ENCODE measurements around the gene MAML3.

The MAML3 gene

DNA sequence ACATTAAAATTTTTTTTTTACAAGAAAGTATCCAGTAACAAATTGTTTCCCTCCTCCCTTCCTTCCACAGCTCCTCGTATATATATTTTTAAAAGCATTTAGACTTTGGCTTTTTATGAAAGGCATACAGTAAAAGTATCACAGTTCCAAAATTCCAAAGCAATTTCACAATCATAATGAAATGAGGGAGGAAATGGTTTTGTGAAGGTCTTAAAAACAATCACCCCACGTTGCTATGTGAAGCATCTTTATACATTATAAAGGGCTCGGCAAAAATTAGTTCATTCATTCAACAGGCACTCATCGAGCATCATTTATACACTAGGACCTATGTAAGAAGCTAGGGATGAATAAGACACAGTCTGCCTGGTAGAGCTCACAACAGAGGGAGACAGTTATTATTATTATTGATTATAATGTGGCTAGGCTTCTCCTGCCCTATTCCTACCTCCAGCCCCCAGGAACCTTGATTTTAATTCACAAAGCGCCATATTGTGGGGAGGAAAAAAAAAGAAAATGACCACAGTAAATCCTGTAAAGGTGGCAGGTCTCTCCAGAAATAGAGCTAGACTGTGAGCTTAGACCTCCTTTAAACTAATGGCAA, 239.9 kb downstream of the MAML3 start:
- Histone ChIP-seq H3K9me3 (no peaks in the 10 kb centered on the region), H3K36me3 (no peaks in the 10 kb centered on the region), H3K4me1 (ENCODE audit: control insufficient read depth in 1 of 2, insufficient read depth in 1 of 2, low read depth in 1 of 2, low read length in 1 of 2) (no peaks in the 10 kb centered on the region), H3K27me3 (no peaks in the 10 kb centered on the region), H3K27ac (no peak overlapping the region), H3K4me3 (ENCODE audit: low read depth in 1 of 2, low read length in 1 of 2) (no peak overlapping the region)
- TF ChIP-seq, protein P1, sequence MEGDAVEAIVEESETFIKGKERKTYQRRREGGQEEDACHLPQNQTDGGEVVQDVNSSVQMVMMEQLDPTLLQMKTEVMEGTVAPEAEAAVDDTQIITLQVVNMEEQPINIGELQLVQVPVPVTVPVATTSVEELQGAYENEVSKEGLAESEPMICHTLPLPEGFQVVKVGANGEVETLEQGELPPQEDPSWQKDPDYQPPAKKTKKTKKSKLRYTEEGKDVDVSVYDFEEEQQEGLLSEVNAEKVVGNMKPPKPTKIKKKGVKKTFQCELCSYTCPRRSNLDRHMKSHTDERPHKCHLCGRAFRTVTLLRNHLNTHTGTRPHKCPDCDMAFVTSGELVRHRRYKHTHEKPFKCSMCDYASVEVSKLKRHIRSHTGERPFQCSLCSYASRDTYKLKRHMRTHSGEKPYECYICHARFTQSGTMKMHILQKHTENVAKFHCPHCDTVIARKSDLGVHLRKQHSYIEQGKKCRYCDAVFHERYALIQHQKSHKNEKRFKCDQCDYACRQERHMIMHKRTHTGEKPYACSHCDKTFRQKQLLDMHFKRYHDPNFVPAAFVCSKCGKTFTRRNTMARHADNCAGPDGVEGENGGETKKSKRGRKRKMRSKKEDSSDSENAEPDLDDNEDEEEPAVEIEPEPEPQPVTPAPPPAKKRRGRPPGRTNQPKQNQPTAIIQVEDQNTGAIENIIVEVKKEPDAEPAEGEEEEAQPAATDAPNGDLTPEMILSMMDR (IDR thresholded peaks at IDR 0.05): no peak

DNA sequence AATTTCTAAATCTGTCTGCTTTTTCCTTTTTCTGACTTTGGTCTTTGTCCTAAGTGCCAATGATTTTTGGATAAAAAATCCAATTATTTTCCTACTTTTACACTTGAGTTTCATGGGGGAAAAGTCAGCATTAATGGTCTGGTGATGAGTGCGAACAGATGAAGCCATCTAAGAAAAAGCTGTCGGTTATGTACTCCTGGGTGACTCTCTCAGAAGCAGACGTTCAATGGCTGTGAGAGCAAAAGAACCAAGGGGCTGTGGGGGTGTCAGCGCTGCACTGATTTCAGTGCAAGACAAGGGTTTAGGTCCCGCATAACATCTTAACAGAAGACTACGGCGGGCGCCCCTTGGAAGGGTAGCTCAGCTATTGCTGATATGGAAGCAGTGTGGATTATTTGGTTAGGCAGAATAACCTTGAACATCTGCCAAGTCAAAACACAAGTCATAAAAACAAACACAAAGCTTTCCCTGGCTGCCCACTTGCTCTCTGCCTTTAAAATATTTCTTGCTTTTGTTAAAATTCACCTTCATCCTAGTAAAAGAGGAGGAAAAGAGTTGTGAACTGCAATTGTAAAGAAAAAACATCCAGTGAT, 240.5 kb downstream of the MAML3 start:
- no peaks in the 10 kb centered on the region for H3K36me3 ChIP-seq
- no peak overlapping the region for H3K4me3 ChIP-seq (ENCODE audit: low read depth in 1 of 2, low read length in 1 of 2)
- H3K27me3 ChIP-seq: no peaks in the 10 kb centered on the region
- no peaks in the 10 kb centered on the region for H3K4me1 ChIP-seq (ENCODE audit: control insufficient read depth in 1 of 2, insufficient read depth in 1 of 2, low read depth in 1 of 2, low read length in 1 of 2)
- no peak overlapping the region for H3K27ac ChIP-seq
- TF ChIP-seq, protein P1 (IDR thresholded peaks at IDR 0.05): no peak
- H3K9me3 ChIP-seq: no peaks in the 10 kb centered on the region

DNA sequence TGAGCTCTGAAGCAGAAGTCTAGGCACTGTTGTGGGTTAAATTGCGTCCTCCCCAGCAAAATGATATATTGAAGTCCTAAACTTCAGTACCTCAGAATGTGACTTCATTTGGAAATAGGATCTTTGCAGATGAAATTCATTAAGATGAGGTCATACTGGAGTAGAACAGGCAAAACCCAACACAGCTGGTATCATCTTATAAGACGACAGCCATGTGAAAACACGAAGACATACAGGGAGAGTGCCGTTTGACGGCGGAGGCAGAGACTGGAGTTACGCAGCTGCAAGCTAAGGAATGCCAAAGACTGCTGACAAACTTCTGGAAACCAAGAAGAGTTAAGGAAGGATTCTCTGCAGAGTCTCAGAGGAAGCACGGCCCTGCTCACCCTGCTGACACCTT, 241.5 kb downstream of the MAML3 start:
- Histone ChIP-seq H3K27ac (no peak overlapping the region), H3K4me3 (ENCODE audit: low read depth in 1 of 2, low read length in 1 of 2) (no peak overlapping the region), H3K4me1 (ENCODE audit: control insufficient read depth in 1 of 2, insufficient read depth in 1 of 2, low read depth in 1 of 2, low read length in 1 of 2) (no peaks in the 10 kb centered on the region), H3K36me3 (no peaks in the 10 kb centered on the region), H3K9me3 (no peaks in the 10 kb centered on the region), H3K27me3 (no peaks in the 10 kb centered on the region)
- TF ChIP-seq, protein P1 (IDR thresholded peaks at IDR 0.05): no peak

DNA sequence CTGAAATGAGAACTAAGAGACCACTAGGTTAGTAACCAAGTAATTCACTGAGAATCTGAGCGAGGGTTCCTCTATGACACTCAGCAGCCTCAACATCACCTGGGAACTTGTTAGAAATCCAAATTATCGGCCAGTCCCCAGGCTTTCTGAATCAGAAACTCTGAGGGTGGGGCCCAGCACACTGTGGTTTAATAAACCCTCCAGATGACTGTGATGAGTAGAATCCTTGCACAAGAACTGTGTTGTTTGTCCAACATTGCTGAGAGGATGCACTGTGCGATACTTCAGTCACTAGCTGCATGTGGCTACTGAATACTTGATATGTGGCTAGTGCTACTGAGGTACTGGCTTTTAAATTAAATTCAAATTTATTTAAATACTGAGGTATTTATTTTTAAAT, 243.9 kb downstream of the MAML3 start:
- no peaks in the 10 kb centered on the region for H3K27me3 ChIP-seq
- H3K4me1 ChIP-seq (ENCODE audit: control insufficient read depth in 1 of 2, insufficient read depth in 1 of 2, low read depth in 1 of 2, low read length in 1 of 2): no peaks in the 10 kb centered on the region
- no peaks in the 10 kb centered on the region for H3K9me3 ChIP-seq
- H3K4me3 ChIP-seq (ENCODE audit: low read depth in 1 of 2, low read length in 1 of 2): no peak overlapping the region
- TF ChIP-seq, protein P1 (IDR thresholded peaks at IDR 0.05): no peak
- H3K27ac ChIP-seq: no peak overlapping the region
- H3K36me3 ChIP-seq: no peaks in the 10 kb centered on the region

DNA sequence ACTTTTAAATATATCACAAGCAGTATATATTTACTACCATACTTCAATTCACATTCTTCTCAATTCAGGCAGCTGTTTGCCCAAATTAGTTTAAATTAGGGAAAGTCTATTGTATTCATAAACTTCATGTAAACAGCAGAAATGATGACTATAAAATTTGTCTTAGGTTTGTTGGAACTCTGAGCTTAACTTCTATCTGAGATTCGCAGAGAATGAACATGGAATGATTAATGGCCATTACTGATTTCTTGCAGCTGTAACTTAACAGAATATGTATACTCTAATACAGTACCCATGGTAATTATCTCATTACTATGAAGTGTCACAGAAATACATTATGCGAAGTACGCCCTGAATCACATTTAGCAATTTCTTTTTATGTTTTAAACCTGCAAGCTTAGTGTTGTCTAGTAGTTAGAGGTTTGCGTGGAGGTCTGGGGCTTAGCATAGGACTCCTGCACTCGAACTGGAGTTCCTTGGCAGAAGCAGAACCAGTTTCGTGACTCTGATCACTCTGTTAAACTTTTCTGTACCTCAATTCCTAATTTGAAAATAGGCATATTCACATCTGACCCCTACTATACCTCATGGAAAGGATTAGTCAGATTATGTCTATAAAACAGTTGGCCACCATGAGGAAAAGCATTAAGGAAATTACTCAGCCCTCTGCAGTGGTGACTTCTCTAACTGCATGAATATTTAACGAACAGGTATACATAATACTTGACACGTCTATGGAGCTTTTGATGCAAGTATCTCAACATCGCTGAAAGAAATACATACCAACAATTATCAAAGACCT, 245.1 kb downstream of the MAML3 start:
- Histone ChIP-seq H3K27ac (no peak overlapping the region), H3K4me3 (ENCODE audit: low read depth in 1 of 2, low read length in 1 of 2) (no peak overlapping the region), H3K9me3 (no peaks in the 10 kb centered on the region)

More for the DNA sequence above, 245.1 kb downstream of the MAML3 start:
- H3K27me3 ChIP-seq: no peaks in the 10 kb centered on the region
- TF ChIP-seq, protein P1 (IDR thresholded peaks at IDR 0.05): no peak
- no peaks in the 10 kb centered on the region for H3K36me3 ChIP-seq
- peaks cover 6 to 7% of the 10 kb centered on the region in 2 experiments for H3K4me1 ChIP-seq (ENCODE audit: control insufficient read depth in 1 of 2, insufficient read depth in 1 of 2, low read depth in 1 of 2, low read length in 1 of 2)
